NCI-H1105 (cell line): ENCODE results near the gene GRN.
"Not testable (repeated sequence)": the region's sequence is repeated elsewhere in the genome, so short reads cannot be mapped to it uniquely, and the experiment has no call there.

ENCODE experiments used
- DNase-seq: peaks from one replicate; lab custom pipeline; 2025; lab: John Stamatoyannopoulos, UW

GRN gene

DNA sequence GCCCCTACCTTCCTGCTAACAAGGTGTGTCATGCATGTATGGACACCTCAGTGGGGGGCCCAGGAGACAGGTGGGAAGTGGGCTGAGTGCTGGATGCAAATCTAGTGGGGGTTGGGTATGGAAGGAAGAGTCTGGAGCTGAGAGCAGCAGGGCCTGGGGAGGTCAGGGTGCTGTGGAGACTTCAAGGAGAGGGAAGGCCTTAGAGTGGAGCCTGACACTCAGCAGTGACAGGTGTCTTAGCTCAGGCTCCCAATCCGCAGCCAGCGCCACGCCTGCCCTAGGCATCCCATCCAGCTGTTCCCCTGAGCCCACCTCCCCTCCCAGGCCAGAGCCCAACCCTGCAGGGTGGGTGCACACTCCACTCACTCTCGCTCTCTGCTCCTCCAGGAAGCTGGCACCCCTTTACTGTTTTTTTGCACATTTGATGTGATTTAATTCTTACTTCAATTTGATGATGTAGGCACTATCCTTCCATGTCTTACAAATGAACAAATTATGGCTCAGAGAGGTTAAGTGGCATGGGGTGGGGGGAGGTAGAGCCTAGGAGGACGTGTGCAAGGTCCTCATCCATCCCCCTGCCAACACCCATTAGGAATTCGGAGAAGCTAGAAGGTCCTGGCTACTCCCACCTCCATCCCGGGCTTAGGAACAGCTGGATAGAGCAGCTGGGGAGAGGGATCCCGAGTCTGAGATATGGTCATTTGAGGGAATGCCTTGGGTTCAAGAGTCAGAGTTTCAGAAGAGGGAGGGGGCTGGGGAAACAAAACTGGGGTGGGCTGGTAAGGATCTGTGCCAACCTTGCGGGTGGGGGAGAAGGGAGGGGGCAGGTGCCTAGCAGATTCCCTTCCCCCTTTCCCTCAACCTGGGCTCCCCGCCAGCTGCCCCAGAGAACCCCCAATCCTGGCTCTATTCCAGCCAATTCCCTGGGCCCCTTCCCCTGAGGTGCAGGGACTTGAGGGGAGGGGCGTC, 16.5 kb downstream of the GRN start:
- peak; percentile 51 for DNase-seq

GRCh38 chr17:44362459-44362948, 17.4 kb downstream of the GRN start:
- DNase-seq, result no peak

GRCh38 chr17:44362949-44363612, 18.0 kb downstream of the GRN start:
- DNase-seq, result peak; percentile 14

DNA sequence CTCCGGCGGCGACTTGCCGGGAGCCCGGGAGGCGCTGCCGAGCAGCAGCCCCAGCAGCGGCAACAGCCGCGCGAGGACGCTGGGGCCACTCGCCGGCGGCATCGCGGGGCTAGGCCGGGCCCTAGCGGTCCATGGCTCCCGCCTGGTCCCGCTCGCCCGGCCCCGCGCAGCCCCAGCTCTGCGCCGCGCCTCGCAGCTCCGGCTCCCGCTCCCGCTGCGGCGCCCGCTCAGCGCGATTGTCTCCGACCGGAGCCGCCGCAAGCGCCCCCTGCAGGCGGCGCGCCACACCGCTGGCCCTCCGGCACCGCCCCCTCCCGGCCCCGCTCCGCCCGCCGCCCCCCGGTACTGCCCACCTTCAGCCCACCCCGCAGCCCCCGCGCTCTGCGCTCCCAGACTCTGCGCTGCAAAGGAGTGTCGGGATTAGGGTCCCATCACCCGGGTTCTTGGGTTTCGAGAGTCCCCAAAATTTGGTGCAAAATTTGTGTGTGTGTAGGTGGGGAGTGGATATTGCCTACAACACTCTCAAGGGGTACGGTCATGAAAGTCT, 18.6 kb downstream of the GRN start, which contains the start of gene FAM171A2:
FAM171A2 (minus strand) TSS at position 241 of the 547 bp plus-strand sequence; CDS start at position 102, 139 bp downstream.
- peak; percentile 48 for DNase-seq

DNA sequence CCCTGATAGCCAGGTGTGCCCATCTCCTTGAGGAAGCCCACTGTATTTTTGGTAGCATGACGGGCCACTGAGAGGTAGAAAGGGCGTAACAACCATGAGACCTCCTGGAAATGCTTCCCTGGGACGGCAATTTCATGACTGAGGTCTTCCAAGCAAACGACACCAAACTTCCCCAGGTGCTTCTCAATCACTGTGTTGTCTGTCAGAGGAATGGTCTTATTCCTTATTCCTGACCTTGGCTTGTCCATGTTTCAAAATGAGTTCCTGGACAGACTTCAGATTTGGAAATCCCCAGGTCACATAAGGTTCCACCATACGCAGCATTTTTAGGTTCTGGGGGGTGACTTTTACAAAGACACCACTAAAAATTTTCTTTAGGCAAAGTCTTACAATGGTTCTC, 19.9 kb downstream of the GRN start:
- not testable (repeated sequence) for DNase-seq

DNA sequence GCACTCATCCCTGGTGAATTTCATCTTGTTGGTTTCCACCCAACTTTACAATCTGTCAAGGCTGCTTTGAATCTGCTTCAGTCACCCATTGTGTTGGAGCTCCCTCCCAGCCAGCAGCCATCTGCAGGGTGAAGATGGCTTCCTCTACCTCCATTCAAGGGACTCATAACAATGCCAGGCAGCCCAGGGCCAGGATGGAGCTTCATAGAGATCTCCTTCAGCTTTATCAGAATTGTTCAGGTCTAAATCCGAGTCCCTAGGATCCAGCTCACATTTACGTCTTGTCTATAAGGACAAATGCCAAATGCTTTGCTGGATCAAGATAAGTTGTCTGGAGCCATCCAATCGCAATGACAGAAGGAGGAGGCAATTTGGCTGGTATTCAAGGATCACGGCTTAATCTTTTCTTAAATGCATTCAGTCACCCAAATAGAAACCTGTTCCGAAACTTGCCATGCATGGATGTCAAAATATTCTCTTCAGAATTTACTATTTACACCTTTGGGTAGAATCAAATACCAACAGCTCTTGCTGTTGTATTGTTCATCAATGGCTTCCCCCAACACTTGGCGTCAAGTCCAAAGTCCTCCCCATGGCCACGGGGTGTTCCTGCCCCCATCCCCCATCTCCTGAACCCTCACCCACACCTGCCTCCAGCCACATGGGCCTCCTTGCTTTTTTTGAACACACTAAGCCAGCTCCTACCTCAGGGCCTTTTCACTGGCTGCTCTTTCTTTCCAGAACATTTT, 22.3 kb downstream of the GRN start:
- DNase-seq, result no peak

- not testable (repeated sequence) for DNase-seq
These were observed 23.5 kb downstream of the GRN start for GRCh38 chr17:44368391-44369243.

DNA sequence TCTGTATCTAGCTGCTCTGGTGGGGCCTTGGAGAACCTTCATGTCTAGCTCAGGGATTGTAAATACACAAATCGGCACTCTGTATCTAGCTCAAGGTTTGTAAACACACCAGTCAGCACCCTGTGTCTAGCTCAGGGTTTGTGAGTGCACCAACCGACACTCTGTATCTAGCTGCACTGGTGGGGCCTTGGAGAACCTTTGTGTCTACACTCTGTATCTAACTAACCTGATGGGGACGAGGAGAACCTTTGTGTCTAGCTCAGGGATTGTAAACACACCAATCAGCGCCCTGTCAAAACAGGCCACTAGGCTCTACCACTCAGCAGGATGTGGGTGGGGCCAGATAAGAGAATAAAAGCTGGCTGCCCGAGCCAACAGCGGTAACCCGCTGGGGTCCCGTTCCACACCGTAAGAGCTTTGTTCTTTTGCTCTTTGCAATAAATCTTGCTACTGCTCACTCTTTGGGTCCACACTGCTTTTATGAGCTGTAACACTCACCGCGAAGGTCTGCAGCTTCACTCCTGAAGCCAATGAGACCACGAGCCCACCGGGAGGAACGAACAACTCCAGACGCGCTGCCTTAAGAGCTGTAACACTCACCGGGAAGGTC, 24.4 kb downstream of the GRN start:
- not testable (repeated sequence) for DNase-seq

- no peak for DNase-seq
These were observed 26.9 kb downstream of the GRN start for GRCh38 chr17:44372036-44372435.

DNA sequence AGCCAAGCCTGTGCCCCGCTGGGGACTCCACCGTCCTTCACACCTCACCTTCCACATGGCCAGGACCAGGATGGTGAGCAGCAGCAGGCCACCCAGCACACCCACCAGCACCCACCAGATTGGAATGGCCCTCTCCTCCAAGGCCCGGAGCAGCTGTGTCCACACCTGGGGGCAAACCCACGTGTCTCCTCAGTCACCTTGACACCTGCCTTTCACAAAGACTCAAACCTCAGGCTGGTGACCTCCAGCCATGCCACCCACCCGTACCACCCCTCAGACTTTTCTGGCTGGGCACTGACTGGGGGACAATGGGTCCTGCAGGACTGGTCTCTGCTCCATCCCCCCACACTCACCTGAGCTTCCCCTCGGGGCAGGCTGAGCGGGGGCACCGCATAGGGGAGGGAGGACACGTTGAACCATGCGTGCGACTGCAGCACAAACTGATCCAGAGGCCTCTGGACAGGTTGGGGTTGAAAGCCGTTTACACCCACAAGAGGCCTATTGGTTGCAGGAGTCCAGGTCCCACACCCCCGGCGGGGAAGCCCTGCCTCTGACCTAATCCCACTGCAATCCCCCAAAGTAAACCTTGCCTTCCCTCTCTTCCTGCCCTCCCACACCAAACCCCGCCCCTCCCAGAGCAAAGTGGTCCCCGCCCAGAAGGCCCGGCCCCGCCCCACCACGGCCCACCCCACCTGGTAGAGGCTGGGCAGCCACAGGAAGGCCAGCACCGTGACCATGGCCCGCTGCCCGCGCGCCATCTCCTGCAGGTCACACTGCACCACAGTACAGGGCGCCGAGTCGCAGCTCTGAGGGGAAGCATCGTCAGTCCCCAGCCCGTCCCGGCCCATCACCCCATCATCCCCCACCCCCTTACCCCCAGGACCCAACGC, 29.4 kb downstream of the GRN start:
- no peak for DNase-seq

DNA sequence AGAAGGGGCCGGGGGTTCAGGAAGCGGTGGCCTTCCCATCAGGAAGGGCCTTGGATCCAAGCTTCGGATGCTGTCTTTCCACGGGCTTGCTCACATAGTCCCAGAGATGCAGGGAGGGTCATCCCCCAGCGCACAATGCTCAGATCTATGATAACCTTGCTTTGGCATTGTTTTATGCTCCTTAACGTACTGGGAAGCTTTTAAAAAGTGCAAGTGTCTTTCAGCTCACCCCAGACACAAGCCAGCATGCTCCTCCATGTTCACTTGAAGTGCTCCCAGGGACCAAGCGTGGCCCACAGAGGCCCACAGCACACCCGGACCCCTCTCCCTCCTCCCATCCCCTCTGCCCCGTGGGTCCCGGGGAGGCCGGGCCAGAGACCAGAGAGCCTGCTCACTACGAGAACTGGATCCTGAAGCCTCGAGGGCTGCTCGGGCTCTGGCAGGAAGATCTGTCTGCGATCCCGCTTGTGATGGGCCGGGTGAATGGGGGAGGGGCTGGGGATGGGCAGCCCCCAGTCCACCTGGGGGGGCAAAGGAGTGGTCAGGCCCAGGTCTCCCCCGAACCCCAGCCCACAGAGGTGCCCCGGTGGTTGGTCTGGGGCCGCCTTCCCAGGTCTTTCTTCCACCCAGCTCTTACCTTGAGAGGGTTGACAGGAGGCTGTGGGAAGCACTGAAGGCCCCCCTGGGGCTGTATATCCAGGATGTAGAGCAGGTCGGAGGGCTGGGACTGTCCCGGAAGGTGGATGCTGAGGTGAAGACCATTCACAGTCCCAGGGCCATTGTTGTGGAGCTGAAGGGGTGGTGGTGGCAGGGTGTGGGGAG, 30.3 kb downstream of the GRN start:
- no peak for DNase-seq

GRCh38 chr17:44376124-44376523, 31.0 kb downstream of the GRN start:
- DNase-seq, result no peak

DNA sequence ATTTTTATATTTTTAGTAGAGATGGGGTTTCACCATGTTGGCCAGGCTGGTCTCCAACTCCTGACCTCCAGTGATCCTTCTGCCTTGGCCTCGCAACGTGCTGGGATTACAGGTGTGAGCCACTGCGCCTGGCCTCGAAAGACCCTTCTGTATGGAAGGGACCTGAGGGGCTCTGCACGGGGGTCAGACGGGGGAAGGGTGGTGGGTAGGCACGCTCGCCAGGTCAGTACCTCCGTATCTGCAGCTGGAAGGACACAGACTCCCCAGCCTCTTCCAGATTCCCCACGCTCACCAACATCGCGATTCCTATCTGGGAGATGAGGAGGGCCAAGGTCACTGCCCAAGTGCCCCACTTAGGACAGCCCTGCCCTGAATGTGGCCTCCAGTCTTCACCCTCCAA, 31.7 kb downstream of the GRN start:
- no peak for DNase-seq

DNA sequence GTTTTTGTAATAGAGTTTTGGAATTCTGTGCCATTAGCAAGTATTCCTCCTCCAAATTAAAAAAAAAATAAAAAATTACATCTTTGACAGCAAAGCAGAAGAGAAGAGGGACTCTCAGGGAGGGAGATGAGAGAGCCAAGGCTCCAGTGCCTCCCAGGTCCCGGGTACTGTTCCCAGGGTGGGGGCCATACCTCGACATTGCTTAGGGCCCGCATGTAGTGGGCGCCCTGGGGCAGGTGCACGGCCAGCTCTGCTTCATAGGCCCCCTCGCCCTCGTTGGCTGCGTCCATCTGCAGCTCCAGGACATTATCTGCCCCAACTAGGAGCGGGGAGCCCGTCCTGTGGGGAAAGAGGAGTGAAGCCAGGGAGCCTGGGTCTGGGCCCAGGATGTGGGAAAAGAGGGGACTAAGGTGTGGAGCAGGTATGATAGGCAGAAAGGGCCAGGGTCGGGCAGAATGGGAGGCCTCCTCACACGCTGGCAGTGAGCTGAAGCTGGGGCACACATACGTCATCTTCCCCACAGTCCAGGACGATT, 33.1 kb downstream of the GRN start:
- DNase-seq, result no peak

- no peak for DNase-seq
These were observed 34.8 kb downstream of the GRN start for GRCh38 chr17:44379887-44380286.

- DNase-seq, result no peak
These were observed 35.7 kb downstream of the GRN start for GRCh38 chr17:44380767-44381166.

DNA sequence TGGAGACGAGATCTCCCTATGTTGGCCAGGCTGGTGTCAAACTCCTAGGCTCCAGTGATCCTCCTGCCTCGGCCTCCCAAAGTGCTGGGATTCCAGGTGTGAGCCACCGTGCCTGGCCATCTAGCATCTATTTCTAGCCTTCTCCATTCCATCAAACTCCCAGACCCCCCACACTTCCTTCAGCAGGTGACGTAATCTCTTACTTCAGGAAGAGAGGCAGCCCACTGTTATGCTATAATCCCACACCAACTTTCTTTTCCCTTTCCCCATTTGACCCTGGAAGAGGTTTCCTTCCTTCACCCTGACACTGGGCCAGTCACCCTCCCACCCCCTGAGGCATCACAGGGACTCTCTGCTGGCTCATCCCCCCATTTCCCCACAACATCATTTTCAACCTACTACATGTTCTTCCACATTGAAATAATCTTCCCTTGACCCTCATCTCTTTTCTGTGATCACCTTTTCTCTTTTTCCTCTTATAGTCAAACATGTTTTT, 36.8 kb downstream of the GRN start:
- no peak for DNase-seq

DNA sequence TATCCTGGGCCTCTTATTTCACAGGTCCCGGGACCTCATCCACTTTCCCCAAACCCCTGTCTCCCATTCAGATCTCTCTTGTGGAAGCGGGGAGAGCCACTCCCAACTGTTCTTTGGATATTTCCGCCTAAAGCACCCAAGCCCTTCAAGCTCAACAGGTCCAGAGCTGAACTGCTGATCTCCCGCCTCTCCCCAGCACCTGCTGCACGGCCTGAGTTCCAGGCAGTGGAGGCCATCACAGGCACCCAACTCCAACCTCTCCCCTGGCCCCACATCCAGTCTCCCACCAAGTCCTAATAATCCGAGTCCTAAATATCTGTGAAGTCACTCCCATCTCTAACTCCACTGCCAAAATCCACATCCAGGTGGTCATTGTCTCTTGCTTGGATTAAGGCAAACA, 37.8 kb downstream of the GRN start:
- DNase-seq, result no peak
